Measurements from ENCODE around the gene DCDC2B. TPM values are rescaled to one million over a fixed set of nuclear protein-coding genes. Genes with fewer than 3 reads are reported as not detected.

DCDC2B gene
- total and polyA plus RNA-seq, 8 donors: 1.6 to 3.8 (median 2.6) TPM; not detected in 1

GRCh38 chr1:32186077-32186476 is 22.8 kb upstream of the DCDC2B start:
- no peaks in the 10 kb centered on the region for H3K9me3 ChIP-seq
- no peak overlapping the region for H3K27ac ChIP-seq
- peaks cover 10 to 40% of the 10 kb centered on the region in 2 donors for H3K4me1 ChIP-seq
- peaks cover 9 to 96% of the 10 kb centered on the region in 2 donors for H3K36me3 ChIP-seq
- no peak overlapping the region for H3K4me3 ChIP-seq
- no peaks in the 10 kb centered on the region for H3K27me3 ChIP-seq
- ATAC-seq: no peak
- intact Hi-C loops (cut with DNase I): no loop called here
- no peak for TF ChIP-seq CTCF (IDR thresholded peaks at IDR 0.05)
- DNase-seq: no peak

GRCh38 chr1:32186491-32186890 is 22.4 kb upstream of the DCDC2B start:
- Histone ChIP-seq H3K36me3 (peaks cover 9 to 97% of the 10 kb centered on the region in 2 donors), H3K4me1 (peaks cover 6 to 35% of the 10 kb centered on the region in 2 donors), H3K27me3 (no peaks in the 10 kb centered on the region), H3K4me3 (no peak overlapping the region), H3K9me3 (no peaks in the 10 kb centered on the region), H3K27ac (no peak overlapping the region)
- intact Hi-C loops (cut with DNase I): no loop called here
- no peak for TF ChIP-seq CTCF (IDR thresholded peaks at IDR 0.05)
- DNase-seq (no peak), ATAC-seq (no peak)

GRCh38 chr1:32187850-32188249 is 21.0 kb upstream of the DCDC2B start:
- DNase-seq (no peak), ATAC-seq (no peak)
- no peak for TF ChIP-seq CTCF (IDR thresholded peaks at IDR 0.05)
- H3K36me3 ChIP-seq: peaks cover 9 to 97% of the 10 kb centered on the region in 2 donors
- peaks cover 0 to 22% of the 10 kb centered on the region in 2 donors for H3K4me1 ChIP-seq
- no peaks in the 10 kb centered on the region for H3K9me3 ChIP-seq
- H3K4me3 ChIP-seq: no peak overlapping the region
- H3K27me3 ChIP-seq: no peaks in the 10 kb centered on the region
- no peak overlapping the region for H3K27ac ChIP-seq
- intact Hi-C loops (cut with DNase I): no loop called here

GRCh38 chr1:32192220-32192948 is 16.5 kb upstream of the DCDC2B start:
- H3K9me3 ChIP-seq: no peaks in the 10 kb centered on the region
- no peak for TF ChIP-seq CTCF (IDR thresholded peaks at IDR 0.05)
- H3K36me3 ChIP-seq: peaks cover 13 to 100% of the 10 kb centered on the region in 2 donors
- H3K27ac ChIP-seq: no peak overlapping the region
- no peaks in the 10 kb centered on the region for H3K4me1 ChIP-seq
- H3K27me3 ChIP-seq: no peaks in the 10 kb centered on the region
- ATAC-seq: no peak
- H3K4me3 ChIP-seq: no peak overlapping the region
- intact Hi-C loops (cut with DNase I): no loop called here
- no peak for DNase-seq

- no peak for TF ChIP-seq CTCF (IDR thresholded peaks at IDR 0.05)
- Histone ChIP-seq H3K4me1 (peaks cover 4 to 6% of the 10 kb centered on the region in 2 donors), H3K27ac (no peak overlapping the region), H3K36me3 (peaks cover 4 to 89% of the 10 kb centered on the region in 2 donors), H3K27me3 (no peaks in the 10 kb centered on the region), H3K4me3 (no peak overlapping the region), H3K9me3 (no peaks in the 10 kb centered on the region)
- ATAC-seq: no peak
- intact Hi-C loops (cut with DNase I): no loop called here
- no peak for DNase-seq
Observed at GRCh38 chr1:32194984-32195383, 13.9 kb upstream of the DCDC2B start.

All from left lung (tissue), 10 donors.